ENCODE data around the gene CCR2. TPM values are rescaled to one million over a fixed set of nuclear protein-coding genes. Genes with fewer than 3 reads are reported as not detected.

CCR2 gene
- total and polyA plus RNA-seq, 2 of the 4 experiments (the other 2 are of a cell fraction): not detected

DNA sequence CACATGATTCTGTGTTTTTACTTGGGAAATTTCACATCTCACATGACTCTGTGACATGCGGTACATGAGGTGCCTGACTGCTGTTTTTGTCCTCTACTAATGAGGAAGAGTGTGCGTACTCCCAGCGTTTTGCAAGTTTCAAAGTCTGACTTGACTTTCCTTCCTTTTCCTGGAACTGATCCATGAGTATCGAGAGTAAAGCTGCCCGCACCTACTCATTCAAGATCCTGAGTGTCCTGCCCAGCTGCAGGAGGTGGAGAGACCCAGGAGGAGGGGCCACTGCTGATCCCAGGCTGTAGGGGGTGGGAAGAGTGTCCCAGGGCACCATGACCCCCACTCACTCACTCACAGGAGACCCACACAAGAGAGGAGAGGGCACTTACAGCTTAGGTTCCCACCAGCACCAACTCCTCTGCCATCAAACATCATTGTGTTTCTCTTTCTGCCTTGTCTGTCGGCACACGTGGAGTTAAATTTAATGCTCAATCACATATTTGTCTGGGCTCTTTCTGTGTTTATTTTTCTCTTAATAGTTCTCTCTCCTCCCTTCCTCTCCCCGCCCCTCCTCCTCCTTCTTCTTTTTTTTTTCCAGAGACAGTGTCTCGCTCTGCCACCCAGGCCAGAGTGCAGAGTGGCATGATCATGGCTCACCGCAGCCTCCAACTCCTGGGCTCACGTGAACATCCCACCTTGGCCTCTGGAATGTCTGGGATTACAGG, 51.5 kb downstream of the CCR2 start:
- Histone ChIP-seq H2BK5ac (ENCODE audit: low read depth, low read length, poor library complexity, severe bottlenecking) (no peak overlapping the region), H4K20me1 (ENCODE audit: insufficient read depth, low read length) (no peaks in the 10 kb centered on the region), H2BK120ac (ENCODE audit: low read depth, low read length) (peak overlapping the region; percentile 65), H4K91ac (ENCODE audit: insufficient read depth, low read depth, low read length) (peak overlapping the region; percentile 70), H3K18ac (ENCODE audit: low read depth, low read length) (peak overlapping the region; percentile 16), H3K14ac (replicated peaks; ENCODE audit: low read depth, low read length) (peak overlapping the region; percentile 22; the same call in 1 of the 2 replicates), H3K27ac (ENCODE audit: insufficient read depth, low read length) (no peak overlapping the region), H4K8ac (ENCODE audit: low read depth in 2 of 2, low read length in 2 of 2) (peak overlapping the region; percentile 58 to 59; a peak in 2 of 4 replicates), H3K9me3 (ENCODE audit: control insufficient read depth, insufficient read depth, low read length) (no peaks in the 10 kb centered on the region), H3K9me1 (ENCODE audit: insufficient read depth, low read length) (peaks cover 8% of the 10 kb centered on the region), H2AK5ac (ENCODE audit: low read depth, low read length) (no peak overlapping the region), H3K23ac (ENCODE audit: low read depth, low read length) (no peak overlapping the region), H2BK20ac (ENCODE audit: low read depth, low read length) (0 out of 2 replicates have a peak overlapping the region, but pooled peaks have one; percentile 32), H3K56ac (ENCODE audit: extremely low read depth, insufficient read depth, low read length) (no peak overlapping the region), H3K36me3 (ENCODE audit: control insufficient read depth, insufficient read depth, low read length) (no peaks in the 10 kb centered on the region), H3K9ac (ENCODE audit: low read depth, low read length) (no peak overlapping the region), H3K4me2 (ENCODE audit: low read depth, low read length) (peak overlapping the region; percentile 27; the same call in 1 of the 2 replicates), H3K27me3 (ENCODE audit: control insufficient read depth, insufficient read depth, low read length) (no peaks in the 10 kb centered on the region; the same call in 1 of the 2 replicates), H3K4me3 (ENCODE audit: insufficient read depth, low read depth, low read length) (no peak overlapping the region), H2BK15ac (ENCODE audit: low read depth, low read length) (peak overlapping the region; percentile 2; the same call in 2 of the 3 replicates), H2AK9ac (replicated peaks; ENCODE audit: low read depth, low read length, poor library complexity) (no peak overlapping the region), H3K4me1 (ENCODE audit: control insufficient read depth, insufficient read depth, low read length) (peaks cover 20% of the 10 kb centered on the region), H4K5ac (ENCODE audit: low read depth, low read length) (peak overlapping the region; percentile 57; the same call in 1 of the 2 replicates), H3K79me1 (ENCODE audit: low read depth in 1 of 2, low read length in 2 of 2) (peaks cover 0 to 4% of the 10 kb centered on the region in 2 experiments; a peak in 1 of 4 replicates), H3K4ac (ENCODE audit: low read depth, low read length) (peak overlapping the region; percentile 30; the same call in 1 of the 2 replicates), H2AFZ (replicated peaks; ENCODE audit: low read length, poor library complexity) (peak overlapping the region; percentile 75)
- in situ Hi-C loops (cut with MboI; ENCODE audit: low sequenced_read_pairs): no loop called here
- no CpG with 5 or more reads among the region's 11 CpGs for WGBS, 2 experiments (ENCODE audit: extremely low coverage in 2 of 2, insufficient read length in 1 of 2)
- no TSS peak for BruUV-seq (replicated peaks)
- dilution Hi-C loops (cut with HindIII; ENCODE audit: low sequenced_read_pairs, unreplicated experiment): no loop called here
- TF ChIP-seq RCOR1 (IDR thresholded peaks at IDR 0.05; ENCODE audit: insufficient replicate concordance, low read length) (no peak), MAZ (IDR thresholded peaks at IDR 0.05; ENCODE audit: borderline replicate concordance, low read depth, low read length) (no peak), MXI1 (IDR thresholded peaks at IDR 0.05; ENCODE audit: borderline replicate concordance, low read depth, low read length) (no peak), FOS (IDR thresholded peaks at IDR 0.05; ENCODE audit: low read depth, low read length) (no peak), BHLHE40 (IDR thresholded peaks at IDR 0.05; ENCODE audit: low read depth, low read length) (no peak), CHD1 (IDR thresholded peaks at IDR 0.05; ENCODE audit: low read depth, low read length) (no peak), SMC3 (IDR thresholded peaks at IDR 0.05; ENCODE audit: low read depth, low read length) (no peak)
- DNase-seq (peak; percentile 12), ATAC-seq (ENCODE audit: low read depth) (0 out of 2 replicates have a peak, but pooled peaks have one; percentile 7)
- CTCF ChIA-PET: interaction anchor here (0.7 kb wide), 1 partner anchor 325 kb away, joined by 3 read pairs; no protein-coding TSS in a partner anchor
- POLR2A ChIA-PET (ENCODE audit: unreplicated experiment): no interaction called here
- intact Hi-C loops (cut with micrococcal nuclease): no loop called here
